Measurements from ENCODE around the gene SMTNL1. TPM values are rescaled to one million over a fixed set of nuclear protein-coding genes. Genes with fewer than 3 reads are reported as not detected.

Gene SMTNL1
- total and polyA plus RNA-seq, 9 of the 15 experiments (the other 6 are each of a cell fraction or from before 2014, with no cell fraction given) = not detected

GRCh38 chr11:57514538-57515331 is 22.7 kb upstream of the SMTNL1 start (continued):
- TF ChIP-seq ZNF518B (CRISPR knock-in tag; IDR thresholded peaks at IDR 0.05) = no peak
- TF ChIP-seq CBX2 (IDR thresholded peaks at IDR 0.05; ENCODE audit: insufficient read depth, low read length, poor library complexity, severe bottlenecking) = no peak
- TF ChIP-seq RNF2 (IDR thresholded peaks at IDR 0.05) = no peak
- TF ChIP-seq, protein P1, sequence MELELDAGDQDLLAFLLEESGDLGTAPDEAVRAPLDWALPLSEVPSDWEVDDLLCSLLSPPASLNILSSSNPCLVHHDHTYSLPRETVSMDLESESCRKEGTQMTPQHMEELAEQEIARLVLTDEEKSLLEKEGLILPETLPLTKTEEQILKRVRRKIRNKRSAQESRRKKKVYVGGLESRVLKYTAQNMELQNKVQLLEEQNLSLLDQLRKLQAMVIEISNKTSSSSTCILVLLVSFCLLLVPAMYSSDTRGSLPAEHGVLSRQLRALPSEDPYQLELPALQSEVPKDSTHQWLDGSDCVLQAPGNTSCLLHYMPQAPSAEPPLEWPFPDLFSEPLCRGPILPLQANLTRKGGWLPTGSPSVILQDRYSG (tag; conservative IDR thresholded peaks at IDR 0.05; ENCODE audit: low read depth) = no peak
- no peak for TF ChIP-seq CEBPG (CRISPR knock-in tag; IDR thresholded peaks at IDR 0.05)
- TF ChIP-seq CEBPG (tag; conservative IDR thresholded peaks at IDR 0.05 in 1 of 2, IDR thresholded peaks at IDR 0.05 in 1 of 2) = no peak
- no peak for TF ChIP-seq ZNF134 (CRISPR knock-in tag; conservative IDR thresholded peaks at IDR 0.05)
- TF ChIP-seq ZNF780A (CRISPR knock-in tag; IDR thresholded peaks at IDR 0.05) = no peak
- no peak for TF ChIP-seq CREBBP (IDR thresholded peaks at IDR 0.05; ENCODE audit: low read depth, low read length)
- no peak for TF ChIP-seq HNRNPUL1 (IDR thresholded peaks at IDR 0.05; ENCODE audit: low read length)
- TF ChIP-seq RBM39 (optimal IDR thresholded peaks at IDR 0.05; ENCODE audit: low read depth, low read length) = no peak
- no peak for TF ChIP-seq MAFK (IDR thresholded peaks at IDR 0.05; ENCODE audit: low read length)
- TF ChIP-seq ZNF592 (IDR thresholded peaks at IDR 0.05) = peak; percentile 78
- TF ChIP-seq ZNF217 (CRISPR knock-in tag; IDR thresholded peaks at IDR 0.05) = no peak
- no peak for TF ChIP-seq ZNF644 (tag; IDR thresholded peaks at IDR 0.05; ENCODE audit: low read depth)
- TF ChIP-seq SP1 (CRISPR knock-in tag; IDR thresholded peaks at IDR 0.05) = no peak
- TF ChIP-seq ZNF274 (IDR thresholded peaks at IDR 0.05; ENCODE audit: borderline replicate concordance, low read depth, low read length) = no peak
- TF ChIP-seq THRA (IDR thresholded peaks at IDR 0.05) = no peak

Measured in K562 (cell line).